Measurements from ENCODE around the gene TEX51.

GRCh38 chr2:126902152-126902835 is 3.6 kb downstream of the TEX51 start:
- TF ChIP-seq EZH2 (optimal IDR thresholded peaks at IDR 0.05; ENCODE audit: low read depth, low read length) (no peak), CTCF (IDR thresholded peaks at IDR 0.05; ENCODE audit: low read length) (no peak)
